Measurements from ENCODE around the gene GRID2.

Gene GRID2

DNA sequence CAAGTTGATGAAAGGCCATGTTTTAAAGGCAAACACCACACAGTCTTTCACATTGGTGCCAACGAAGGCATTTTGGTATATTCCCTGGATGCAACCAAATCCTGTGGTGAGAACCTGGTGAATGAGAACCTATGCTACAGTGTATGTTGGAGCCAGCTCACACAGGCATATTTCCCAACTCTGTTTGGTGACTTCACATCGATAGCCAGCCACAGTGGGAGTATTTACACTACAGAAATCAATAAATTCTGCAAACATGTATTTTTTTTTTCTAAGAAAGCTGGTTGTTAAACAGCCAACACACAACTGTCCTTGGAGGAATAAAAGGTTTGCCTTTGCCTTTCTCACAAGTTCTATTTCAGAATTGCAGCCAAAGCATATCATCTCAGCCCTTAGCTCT lies 691.0 kb downstream of the GRID2 start:
- Histone ChIP-seq H3K4me1 (no peaks in the 10 kb centered on the region), H3K4me3 (ENCODE audit: low read depth, low read length) (no peak overlapping the region), H3K27me3 (no peaks in the 10 kb centered on the region), H3K36me3 (no peaks in the 10 kb centered on the region), H3K9me3 (no peaks in the 10 kb centered on the region)
- no peak for DNase-seq
- TF ChIP-seq, protein P1, sequence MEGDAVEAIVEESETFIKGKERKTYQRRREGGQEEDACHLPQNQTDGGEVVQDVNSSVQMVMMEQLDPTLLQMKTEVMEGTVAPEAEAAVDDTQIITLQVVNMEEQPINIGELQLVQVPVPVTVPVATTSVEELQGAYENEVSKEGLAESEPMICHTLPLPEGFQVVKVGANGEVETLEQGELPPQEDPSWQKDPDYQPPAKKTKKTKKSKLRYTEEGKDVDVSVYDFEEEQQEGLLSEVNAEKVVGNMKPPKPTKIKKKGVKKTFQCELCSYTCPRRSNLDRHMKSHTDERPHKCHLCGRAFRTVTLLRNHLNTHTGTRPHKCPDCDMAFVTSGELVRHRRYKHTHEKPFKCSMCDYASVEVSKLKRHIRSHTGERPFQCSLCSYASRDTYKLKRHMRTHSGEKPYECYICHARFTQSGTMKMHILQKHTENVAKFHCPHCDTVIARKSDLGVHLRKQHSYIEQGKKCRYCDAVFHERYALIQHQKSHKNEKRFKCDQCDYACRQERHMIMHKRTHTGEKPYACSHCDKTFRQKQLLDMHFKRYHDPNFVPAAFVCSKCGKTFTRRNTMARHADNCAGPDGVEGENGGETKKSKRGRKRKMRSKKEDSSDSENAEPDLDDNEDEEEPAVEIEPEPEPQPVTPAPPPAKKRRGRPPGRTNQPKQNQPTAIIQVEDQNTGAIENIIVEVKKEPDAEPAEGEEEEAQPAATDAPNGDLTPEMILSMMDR (IDR thresholded peaks at IDR 0.05; ENCODE audit: low read depth, low read length) = no peak

DNA sequence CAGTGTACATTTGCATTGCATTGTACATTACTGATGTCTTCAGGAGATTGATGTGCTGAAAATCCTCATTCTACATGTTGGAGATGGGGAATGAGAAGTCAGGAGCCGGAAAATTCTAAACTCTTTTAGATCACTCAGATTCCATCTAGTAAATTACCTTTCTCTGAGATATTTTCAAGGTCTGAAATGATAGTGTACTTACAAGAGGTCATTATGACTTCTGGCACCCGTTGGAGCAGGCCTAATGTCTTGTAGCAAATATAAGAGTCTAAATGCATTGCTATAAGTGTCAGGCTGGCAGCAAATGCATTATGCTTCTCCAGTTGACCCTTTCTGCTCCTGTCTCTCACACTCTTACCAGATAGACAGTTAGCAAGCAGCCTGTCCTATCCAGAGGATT lies 692.8 kb downstream of the GRID2 start:
- Histone ChIP-seq H3K36me3 (no peaks in the 10 kb centered on the region), H3K9me3 (no peaks in the 10 kb centered on the region), H3K27me3 (no peaks in the 10 kb centered on the region), H3K4me1 (no peaks in the 10 kb centered on the region), H3K4me3 (ENCODE audit: low read depth, low read length) (no peak overlapping the region)
- DNase-seq = no peak
- TF ChIP-seq, protein P1 (IDR thresholded peaks at IDR 0.05; ENCODE audit: low read depth, low read length) = no peak

DNA sequence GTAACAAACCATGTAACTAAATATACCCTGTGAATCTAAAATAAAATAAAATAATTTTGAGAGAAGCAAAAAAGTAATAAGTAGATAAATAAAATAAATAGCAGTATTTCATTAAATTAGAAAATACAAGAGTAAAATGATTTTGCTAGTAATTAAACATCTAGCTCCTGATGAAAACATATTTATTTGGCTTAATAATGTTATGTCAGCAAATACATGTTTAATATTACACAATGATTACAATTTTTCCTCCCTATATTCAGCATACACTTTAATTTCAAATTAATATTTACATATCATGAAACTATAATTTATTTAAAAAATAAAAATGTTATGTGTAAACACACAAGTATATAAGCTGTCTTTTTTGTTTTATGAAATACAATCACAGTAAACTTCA lies 697.1 kb downstream of the GRID2 start:
- TF ChIP-seq, protein P1 (IDR thresholded peaks at IDR 0.05; ENCODE audit: low read depth, low read length) = no peak
- Histone ChIP-seq H3K9me3 (no peaks in the 10 kb centered on the region), H3K4me1 (no peaks in the 10 kb centered on the region), H3K4me3 (ENCODE audit: low read depth, low read length) (no peak overlapping the region), H3K36me3 (no peaks in the 10 kb centered on the region), H3K27me3 (no peaks in the 10 kb centered on the region)
- DNase-seq = no peak

- H3K4me3 ChIP-seq (ENCODE audit: low read depth, low read length) = no peak overlapping the region
- DNase-seq = no peak
- H3K36me3 ChIP-seq = no peaks in the 10 kb centered on the region
- H3K4me1 ChIP-seq = no peaks in the 10 kb centered on the region
- H3K27me3 ChIP-seq = no peaks in the 10 kb centered on the region
- no peaks in the 10 kb centered on the region for H3K9me3 ChIP-seq
- TF ChIP-seq, protein P1 (IDR thresholded peaks at IDR 0.05; ENCODE audit: low read depth, low read length) = no peak
Observed at GRCh38 chr4:93002240-93002639, 698.5 kb downstream of the GRID2 start.

DNA sequence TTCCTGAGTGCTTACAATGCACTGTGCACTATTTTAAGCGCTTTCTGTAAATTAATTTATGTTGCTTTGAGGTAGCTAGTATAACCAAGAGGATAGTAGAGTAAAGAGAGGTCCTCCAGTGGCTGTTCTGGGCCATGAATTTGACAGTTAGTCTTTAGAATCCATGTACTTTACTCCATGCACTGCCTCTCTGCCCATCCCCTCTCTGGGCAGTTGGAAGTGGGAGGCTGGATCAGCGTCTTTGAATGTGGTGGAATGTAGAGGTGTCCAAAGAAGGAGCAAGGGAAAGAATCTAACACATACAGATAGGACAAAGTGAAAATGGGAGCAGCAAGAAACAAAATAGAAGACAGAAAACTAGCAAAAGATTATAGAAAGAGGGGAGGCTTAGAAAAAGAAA lies 712.6 kb downstream of the GRID2 start:
- TF ChIP-seq, protein P1 (IDR thresholded peaks at IDR 0.05; ENCODE audit: low read depth, low read length) = no peak
- Histone ChIP-seq H3K4me3 (ENCODE audit: low read depth, low read length) (no peak overlapping the region), H3K4me1 (no peaks in the 10 kb centered on the region), H3K36me3 (no peaks in the 10 kb centered on the region), H3K9me3 (no peaks in the 10 kb centered on the region), H3K27me3 (no peaks in the 10 kb centered on the region)
- DNase-seq = no peak

GRCh38 chr4:93018243-93018642 lies 714.5 kb downstream of the GRID2 start:
- no peak overlapping the region for H3K4me3 ChIP-seq (ENCODE audit: low read depth, low read length)
- TF ChIP-seq, protein P1 (IDR thresholded peaks at IDR 0.05; ENCODE audit: low read depth, low read length) = no peak
- no peaks in the 10 kb centered on the region for H3K36me3 ChIP-seq
- no peaks in the 10 kb centered on the region for H3K27me3 ChIP-seq
- DNase-seq = no peak
- H3K9me3 ChIP-seq = no peaks in the 10 kb centered on the region
- H3K4me1 ChIP-seq = no peaks in the 10 kb centered on the region
